HG03045 (cell line): ENCODE measurements around the gene TMEM161A.
"Not testable (repeated sequence)": the region's sequence is repeated elsewhere in the genome, so short reads cannot be mapped to it uniquely, and the experiment has no call there.

Source experiments
- ATAC-seq: cut with Tn5 transposase; IDR thresholded peaks from one replicate; pipeline ENCODE4 v1.9.1; 2021; ENCODE audit warnings: mild to moderate bottlenecking, moderate library complexity; ENCODE audit not compliant: unreplicated experiment

The TMEM161A gene

GRCh38 chr19:19122902-19123301 is 15.4 kb downstream of the TMEM161A start:
- no peak for ATAC-seq

GRCh38 chr19:19121371-19121770 is 16.9 kb downstream of the TMEM161A start:
- ATAC-seq, result no peak

- ATAC-seq, result no peak
Observed at GRCh38 chr19:19120308-19121231, 17.7 kb downstream of the TMEM161A start.

GRCh38 chr19:19119325-19120237 is 18.7 kb downstream of the TMEM161A start:
- ATAC-seq, result no peak

- ATAC-seq, result no peak
Observed at GRCh38 chr19:19115954-19116353, 22.3 kb downstream of the TMEM161A start.

GRCh38 chr19:19113040-19113626 is 25.1 kb downstream of the TMEM161A start:
- ATAC-seq, result no peak

GRCh38 chr19:19111967-19112580 is 26.2 kb downstream of the TMEM161A start:
- no peak for ATAC-seq

- no peak for ATAC-seq
Observed at GRCh38 chr19:19111136-19111835, 27.0 kb downstream of the TMEM161A start.

- ATAC-seq, result no peak
Observed at GRCh38 chr19:19110410-19111135, 27.7 kb downstream of the TMEM161A start.

GRCh38 chr19:19109601-19110000 is 28.7 kb downstream of the TMEM161A start:
- ATAC-seq, result no peak

- ATAC-seq, result no peak
Observed at GRCh38 chr19:19107654-19108053, 30.6 kb downstream of the TMEM161A start.

GRCh38 chr19:19106938-19107337 is 31.3 kb downstream of the TMEM161A start:
- not testable (repeated sequence) for ATAC-seq

- no peak for ATAC-seq
Observed at GRCh38 chr19:19106056-19106551, 32.2 kb downstream of the TMEM161A start.

GRCh38 chr19:19105365-19106055 is 32.8 kb downstream of the TMEM161A start:
- no peak for ATAC-seq

GRCh38 chr19:19103167-19103566 is 35.1 kb downstream of the TMEM161A start:
- no peak for ATAC-seq

- not testable (repeated sequence) for ATAC-seq
Observed at GRCh38 chr19:19102566-19102965, 35.7 kb downstream of the TMEM161A start.

- ATAC-seq, result no peak
Observed at GRCh38 chr19:19101540-19101939, 36.7 kb downstream of the TMEM161A start.

- no peak for ATAC-seq
Observed at GRCh38 chr19:19098703-19099632, 39.3 kb downstream of the TMEM161A start.
